GM18873 (cell line): ENCODE data around the gene CCDC141.

Experiments
- ATAC-seq: cut with Tn5 transposase; IDR thresholded peaks from one replicate; pipeline ENCODE4 v1.9.1; 2021; ENCODE audit warnings: mild to moderate bottlenecking, moderate library complexity, moderate number of reproducible peaks; ENCODE audit not compliant: unreplicated experiment, low FRiP score

CCDC141 gene

DNA sequence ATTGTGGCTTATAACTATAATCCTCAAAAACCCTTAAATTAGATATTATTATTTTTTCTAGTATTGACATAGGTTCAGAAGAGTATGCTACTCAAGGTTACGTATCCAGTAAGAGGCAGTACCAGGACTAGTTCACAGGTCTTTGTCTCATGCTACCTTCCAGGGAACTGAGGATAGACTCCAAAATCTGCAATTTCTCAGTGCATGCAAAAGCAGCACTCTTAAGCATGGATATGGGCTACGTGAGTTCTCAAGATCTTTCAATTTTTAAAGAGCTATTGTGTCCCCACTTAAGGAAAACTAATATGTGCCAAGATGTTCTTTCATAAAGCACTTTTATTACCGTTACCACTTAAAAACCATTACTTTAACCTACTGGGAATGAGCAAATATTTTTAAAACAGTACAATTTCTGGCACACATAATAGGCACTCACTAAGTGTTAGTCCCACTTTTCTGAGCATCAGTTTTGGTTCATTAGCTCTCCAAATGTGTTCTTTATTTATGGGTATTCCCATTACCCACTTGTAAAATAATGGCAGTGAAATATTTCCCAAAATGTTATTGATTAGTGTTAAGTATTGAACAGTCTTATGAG, 128.9 kb downstream of the CCDC141 start:
- ATAC-seq, result no peak

DNA sequence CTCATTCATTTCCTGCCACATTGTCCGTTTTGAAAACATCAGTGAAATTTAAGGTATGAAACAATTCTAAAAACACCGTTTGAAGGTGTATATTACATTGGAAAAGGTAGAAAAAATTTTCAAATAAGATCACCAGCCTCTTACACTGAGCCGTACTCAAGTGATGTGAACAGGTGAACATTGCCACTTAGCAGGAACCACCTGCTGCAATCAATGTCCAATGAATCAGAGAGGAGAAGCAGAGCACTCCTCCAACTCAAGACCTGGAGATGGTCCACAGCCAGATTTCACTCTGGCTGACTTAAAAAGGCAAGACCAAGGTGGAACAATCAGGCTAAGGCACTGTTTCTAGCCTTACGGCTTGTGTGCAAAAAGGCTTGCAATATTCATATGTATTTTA, 132.4 kb downstream of the CCDC141 start:
- ATAC-seq, result no peak

- ATAC-seq, result no peak
Observed at GRCh38 chr2:178915423-178916173, 134.3 kb downstream of the CCDC141 start.

GRCh38 chr2:178914259-178914849, 135.6 kb downstream of the CCDC141 start:
- ATAC-seq, result peak; percentile 63

DNA sequence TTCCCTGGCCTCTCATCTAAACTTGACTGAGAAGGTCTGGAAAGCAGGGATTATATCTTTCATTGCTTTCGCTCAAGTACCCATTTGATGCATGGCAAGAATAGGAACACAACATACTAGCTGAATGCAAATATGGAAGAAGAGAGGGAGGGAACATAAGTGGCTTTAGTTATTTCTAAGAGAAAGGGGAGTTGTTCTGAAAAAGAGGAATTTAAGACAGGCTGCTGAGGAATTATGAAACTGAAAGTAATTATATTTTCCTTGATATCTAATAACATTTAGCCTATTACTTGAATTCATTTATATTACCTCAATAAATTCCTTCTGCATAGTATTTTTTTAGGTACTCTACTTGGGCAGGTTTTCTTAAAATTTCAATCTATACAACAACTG, 136.9 kb downstream of the CCDC141 start:
- ATAC-seq, result no peak

GRCh38 chr2:178912416-178913048, 137.4 kb downstream of the CCDC141 start:
- no peak for ATAC-seq

DNA sequence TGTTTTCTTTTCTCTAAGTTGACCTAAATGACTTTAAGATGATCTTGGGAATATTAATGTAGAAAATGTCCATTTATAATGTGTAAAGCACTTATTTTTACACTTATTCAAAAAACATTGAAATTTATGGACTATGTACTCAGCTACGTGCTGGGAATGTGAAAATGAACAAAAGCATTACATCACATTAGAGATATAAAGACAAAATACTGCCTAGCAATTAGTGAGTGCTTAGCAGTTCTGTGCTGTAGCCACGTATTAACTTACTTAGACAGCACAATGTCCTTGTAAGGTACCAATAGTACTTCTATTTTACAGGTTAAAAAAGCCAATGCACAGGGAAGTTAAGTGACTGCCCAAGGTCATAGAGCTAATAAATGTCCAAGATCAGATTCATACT, 138.9 kb downstream of the CCDC141 start:
- ATAC-seq, result no peak

- no peak for ATAC-seq
Observed at GRCh38 chr2:178910005-178910404, 139.9 kb downstream of the CCDC141 start.

DNA sequence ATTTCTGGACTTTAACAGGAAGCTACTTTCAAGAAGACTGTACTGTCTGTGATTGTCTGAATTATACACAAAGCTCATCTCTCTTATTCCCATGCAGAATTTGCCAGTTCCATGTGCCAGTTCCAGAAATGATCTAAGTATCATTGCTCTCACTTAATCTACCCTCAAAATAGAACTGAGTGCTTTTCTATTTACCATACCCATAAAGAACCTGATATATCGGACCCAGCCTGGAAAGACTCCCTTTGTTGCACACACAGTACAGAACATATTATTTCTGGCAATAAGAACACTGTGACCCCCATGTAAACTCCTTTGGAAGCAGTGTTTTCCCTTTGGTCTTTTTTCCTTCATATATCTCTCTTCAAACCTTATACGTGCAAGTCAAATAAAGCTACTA, 140.4 kb downstream of the CCDC141 start:
- no peak for ATAC-seq

GRCh38 chr2:178908810-178909209, 141.1 kb downstream of the CCDC141 start:
- no peak for ATAC-seq

GRCh38 chr2:178905261-178905660, 144.7 kb downstream of the CCDC141 start:
- ATAC-seq, result no peak

DNA sequence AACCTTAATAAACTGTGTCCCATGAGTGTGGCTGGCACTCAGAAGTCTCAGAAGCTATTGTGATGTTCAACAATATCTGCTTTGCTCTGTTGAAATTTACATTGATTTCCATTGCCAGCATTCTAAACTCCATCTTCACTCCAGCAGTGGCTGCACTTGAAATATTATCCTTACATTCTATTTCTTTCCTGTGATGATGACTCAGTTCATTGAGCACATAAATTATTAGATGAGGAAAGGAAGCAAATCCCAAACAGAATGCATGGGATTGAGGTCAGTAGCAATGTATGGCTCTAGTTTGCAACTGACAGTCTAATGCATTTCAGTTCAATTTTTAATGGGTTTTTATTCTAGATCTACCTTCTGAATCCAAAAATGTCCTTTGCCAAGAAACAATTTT, 150.3 kb downstream of the CCDC141 start:
- ATAC-seq, result no peak

DNA sequence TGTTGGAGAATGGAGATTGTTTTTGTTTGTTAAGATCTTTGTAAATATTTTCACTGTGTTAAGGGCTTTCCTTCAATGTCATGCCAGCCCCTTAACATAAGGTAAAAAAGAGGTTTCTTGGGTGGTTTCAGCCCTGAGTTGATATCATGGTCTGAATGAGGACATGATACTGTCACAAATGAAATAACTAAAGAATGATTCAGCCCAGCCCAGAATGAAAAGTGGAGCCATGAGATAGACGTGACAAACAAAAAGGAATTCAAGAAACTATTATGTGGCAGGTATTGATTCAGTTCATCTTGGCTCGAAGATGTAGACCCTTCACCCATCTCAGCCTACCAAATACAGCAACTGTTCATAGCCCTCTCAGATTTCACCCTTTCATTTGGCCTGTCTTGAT, 154.1 kb downstream of the CCDC141 start:
- ATAC-seq, result no peak

GRCh38 chr2:178895171-178895570, 154.8 kb downstream of the CCDC141 start:
- no peak for ATAC-seq

DNA sequence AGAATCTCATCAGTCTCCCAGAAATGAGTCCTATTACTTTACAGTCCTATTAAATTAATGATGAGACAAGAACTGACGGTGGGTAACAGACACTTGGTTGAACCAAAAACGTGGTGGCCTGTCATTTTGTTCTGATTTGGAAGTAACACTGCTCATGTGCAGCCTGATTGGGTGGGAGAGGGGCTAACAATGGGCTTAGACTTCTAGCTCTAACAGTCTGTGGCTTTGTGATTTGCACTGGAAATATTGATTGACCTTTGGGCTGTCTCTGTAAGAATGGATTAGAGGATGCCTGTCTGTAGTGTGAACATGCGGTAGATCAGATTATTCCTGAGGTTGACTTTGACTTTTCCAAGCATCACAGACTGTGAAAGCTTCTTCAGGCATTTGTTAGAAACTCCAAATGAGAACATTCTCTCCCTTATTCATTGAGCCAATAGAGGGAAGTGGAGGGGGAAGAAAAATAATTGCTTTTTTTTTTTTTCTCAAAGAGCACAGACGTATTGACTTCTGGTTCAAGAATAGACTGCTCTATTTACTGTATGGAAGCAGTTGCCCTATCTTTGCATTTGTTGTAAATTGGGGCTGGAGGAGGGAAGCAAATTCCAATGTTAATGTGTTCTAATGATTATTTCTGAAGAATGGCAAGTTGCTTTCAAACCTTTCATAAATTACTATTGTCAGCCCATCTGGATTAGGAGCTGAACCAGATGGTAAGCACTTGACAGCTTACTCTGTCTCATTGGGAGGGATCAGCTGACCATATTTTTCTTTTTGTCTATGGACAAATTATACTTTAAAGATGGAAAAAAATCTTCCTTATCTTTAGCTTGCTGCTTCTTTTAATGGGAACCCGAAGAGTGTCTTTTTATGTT, 156.9 kb downstream of the CCDC141 start:
- no peak for ATAC-seq

- no peak for ATAC-seq
Observed at GRCh38 chr2:178891959-178892485, 157.9 kb downstream of the CCDC141 start.

GRCh38 chr2:178891265-178891958, 158.5 kb downstream of the CCDC141 start:
- peak; percentile 71 for ATAC-seq

DNA sequence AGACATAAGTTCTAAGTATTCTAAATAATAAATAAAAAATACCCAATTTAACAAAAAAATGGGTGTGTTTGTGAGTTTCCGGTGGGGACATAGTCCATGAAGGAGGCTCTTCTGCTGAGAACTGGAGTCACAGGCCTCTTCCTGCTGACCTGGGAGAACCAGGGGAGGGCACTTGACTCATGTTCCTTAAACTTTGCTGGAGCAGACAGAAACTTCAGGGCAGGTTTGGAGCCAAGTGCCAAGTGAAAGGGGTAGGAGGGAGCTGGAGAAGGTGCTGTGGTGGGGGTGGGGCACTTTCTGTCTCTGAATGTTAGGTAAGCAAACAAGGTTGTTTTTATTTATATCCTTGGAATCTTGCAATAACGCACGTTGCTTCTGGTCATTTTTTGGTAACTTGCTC, 163.9 kb downstream of the CCDC141 start:
- ATAC-seq, result no peak

GRCh38 chr2:178884440-178884839, 165.5 kb downstream of the CCDC141 start:
- no peak for ATAC-seq
